Mucosa of rectum (tissue), 2 donors: Measurements from ENCODE around the gene HHAT.

Experiments
- H3K27ac ChIP-seq, 2 donors: one replicate each; pipeline ENCODE4 v1.7.0; 2013; ENCODE audit warnings: inconsistent platforms in 2 of 2, low read depth in 2 of 2, low read length in 2 of 2
- H3K27me3 ChIP-seq, 2 donors: one replicate each; pipeline ENCODE4 v1.7.0; 2013; ENCODE audit warnings: low read length in 2 of 2; ENCODE audit not compliant: control insufficient read depth in 2 of 2, insufficient read depth in 2 of 2
- H3K36me3 ChIP-seq, 2 donors: one replicate each; pipeline ENCODE4 v1.7.0; 2013; ENCODE audit warnings: low read length in 2 of 2; ENCODE audit not compliant: control insufficient read depth in 2 of 2, insufficient read depth in 2 of 2
- H3K4me1 ChIP-seq, 2 donors: one replicate each; pipeline ENCODE4 v1.7.0; 2013; ENCODE audit warnings: low read length in 2 of 2, mild to moderate bottlenecking in 1 of 2; ENCODE audit not compliant: control insufficient read depth in 2 of 2, insufficient read depth in 2 of 2
- H3K4me3 ChIP-seq, 2 donors: one replicate each; pipeline ENCODE4 v1.7.0; 2013; ENCODE audit warnings: low read length in 2 of 2
- H3K9ac ChIP-seq, 2 donors: one replicate each; pipeline ENCODE4 v1.7.0; 2013; ENCODE audit warnings: low read length in 2 of 2, low read depth in 1 of 2, mild to moderate bottlenecking in 1 of 2
- H3K9me3 ChIP-seq, 2 donors: one replicate each; pipeline ENCODE4 v1.7.0; 2013; ENCODE audit warnings: low read length in 2 of 2; ENCODE audit not compliant: control insufficient read depth in 2 of 2
- donor health status: healthy.
- donor health status: Normal muscosa, but diverticular disease.

Gene HHAT

GRCh38 chr1:210624722-210625121 lies 296.0 kb downstream of the HHAT start:
- Histone ChIP-seq H3K9me3 (no peaks in the 10 kb centered on the region), H3K4me3 (no peak overlapping the region), H3K36me3 (no peaks in the 10 kb centered on the region), H3K27me3 (no peaks in the 10 kb centered on the region), H3K27ac (no peak overlapping the region), H3K4me1 (no peaks in the 10 kb centered on the region), H3K9ac (no peak overlapping the region)

- no peak overlapping the region for H3K4me3 ChIP-seq
- H3K27me3 ChIP-seq, result no peaks in the 10 kb centered on the region
- H3K27ac ChIP-seq, result no peak overlapping the region
- H3K4me1 ChIP-seq, result no peaks in the 10 kb centered on the region
- H3K9ac ChIP-seq, result no peak overlapping the region
- no peaks in the 10 kb centered on the region for H3K9me3 ChIP-seq
- H3K36me3 ChIP-seq, result no peaks in the 10 kb centered on the region
Measured at GRCh38 chr1:210625715-210626114, 297.0 kb downstream of the HHAT start.

- H3K4me3 ChIP-seq, result no peak overlapping the region
- no peaks in the 10 kb centered on the region for H3K4me1 ChIP-seq
- H3K36me3 ChIP-seq, result no peaks in the 10 kb centered on the region
- H3K9me3 ChIP-seq, result no peaks in the 10 kb centered on the region
- H3K27ac ChIP-seq, result no peak overlapping the region
- no peak overlapping the region for H3K9ac ChIP-seq
- H3K27me3 ChIP-seq, result no peaks in the 10 kb centered on the region
Measured at GRCh38 chr1:210626341-210626740, 297.6 kb downstream of the HHAT start.

- Histone ChIP-seq H3K9me3 (no peaks in the 10 kb centered on the region), H3K36me3 (no peaks in the 10 kb centered on the region), H3K4me1 (no peaks in the 10 kb centered on the region), H3K27ac (no peak overlapping the region), H3K4me3 (no peak overlapping the region), H3K9ac (no peak overlapping the region), H3K27me3 (no peaks in the 10 kb centered on the region)
Measured at GRCh38 chr1:210627755-210628154, 299.1 kb downstream of the HHAT start.

GRCh38 chr1:210629276-210629675 lies 300.6 kb downstream of the HHAT start:
- Histone ChIP-seq H3K27ac (no peak overlapping the region), H3K9ac (no peak overlapping the region), H3K9me3 (no peaks in the 10 kb centered on the region), H3K4me3 (no peak overlapping the region), H3K4me1 (no peaks in the 10 kb centered on the region), H3K36me3 (no peaks in the 10 kb centered on the region), H3K27me3 (no peaks in the 10 kb centered on the region)

GRCh38 chr1:210631399-210631798 lies 302.7 kb downstream of the HHAT start:
- no peaks in the 10 kb centered on the region for H3K36me3 ChIP-seq
- H3K27ac ChIP-seq, result no peak overlapping the region
- no peaks in the 10 kb centered on the region for H3K9me3 ChIP-seq
- no peaks in the 10 kb centered on the region for H3K4me1 ChIP-seq
- no peaks in the 10 kb centered on the region for H3K27me3 ChIP-seq
- H3K9ac ChIP-seq, result no peak overlapping the region
- no peak overlapping the region for H3K4me3 ChIP-seq

GRCh38 chr1:210633140-210633539 lies 304.4 kb downstream of the HHAT start:
- H3K36me3 ChIP-seq, result no peaks in the 10 kb centered on the region
- no peaks in the 10 kb centered on the region for H3K27me3 ChIP-seq
- no peak overlapping the region for H3K4me3 ChIP-seq
- no peaks in the 10 kb centered on the region for H3K4me1 ChIP-seq
- H3K9me3 ChIP-seq, result no peaks in the 10 kb centered on the region
- H3K27ac ChIP-seq, result no peak overlapping the region
- no peak overlapping the region for H3K9ac ChIP-seq

GRCh38 chr1:210633636-210634035 lies 304.9 kb downstream of the HHAT start:
- H3K4me3 ChIP-seq, result no peak overlapping the region
- no peaks in the 10 kb centered on the region for H3K36me3 ChIP-seq
- no peaks in the 10 kb centered on the region for H3K9me3 ChIP-seq
- no peaks in the 10 kb centered on the region for H3K27me3 ChIP-seq
- H3K27ac ChIP-seq, result no peak overlapping the region
- H3K4me1 ChIP-seq, result no peaks in the 10 kb centered on the region
- H3K9ac ChIP-seq, result no peak overlapping the region

- H3K4me1 ChIP-seq, result no peaks in the 10 kb centered on the region
- H3K27ac ChIP-seq, result no peak overlapping the region
- H3K27me3 ChIP-seq, result no peaks in the 10 kb centered on the region
- no peaks in the 10 kb centered on the region for H3K36me3 ChIP-seq
- H3K9me3 ChIP-seq, result no peaks in the 10 kb centered on the region
- H3K4me3 ChIP-seq, result no peak overlapping the region
- H3K9ac ChIP-seq, result no peak overlapping the region
Measured at GRCh38 chr1:210635108-210635507, 306.4 kb downstream of the HHAT start.

- Histone ChIP-seq H3K27me3 (no peaks in the 10 kb centered on the region), H3K27ac (no peak overlapping the region), H3K9ac (no peak overlapping the region), H3K9me3 (no peaks in the 10 kb centered on the region), H3K4me3 (no peak overlapping the region), H3K4me1 (no peaks in the 10 kb centered on the region), H3K36me3 (no peaks in the 10 kb centered on the region)
Measured at GRCh38 chr1:210641582-210641981, 312.9 kb downstream of the HHAT start.

GRCh38 chr1:210645582-210646257 lies 317.0 kb downstream of the HHAT start:
- no peak overlapping the region for H3K27ac ChIP-seq
- no peaks in the 10 kb centered on the region for H3K9me3 ChIP-seq
- no peaks in the 10 kb centered on the region for H3K27me3 ChIP-seq
- no peaks in the 10 kb centered on the region for H3K4me1 ChIP-seq
- H3K36me3 ChIP-seq, result no peaks in the 10 kb centered on the region
- no peak overlapping the region for H3K9ac ChIP-seq
- no peak overlapping the region for H3K4me3 ChIP-seq
